ENCODE results near the gene FGF11.

FGF11 gene

GRCh38 chr17:7445619-7445968 is 6.3 kb downstream of the FGF11 start:
- ChIA-PET POLR2A (ENCODE audit: low non-redundant PET) (interaction anchor here (0.7 kb wide), 1 partner anchor 18 kb away, joined by 3 read pairs; no protein-coding TSS in a partner anchor), CTCF (no interaction called here)
- no peak for DNase-seq (ENCODE audit: low spot score)
- peak overlapping the region; percentile 84 for H3K27ac ChIP-seq
- TF ChIP-seq CTCF (conservative IDR thresholded peaks at IDR 0.05; ENCODE audit: low read depth), result no peak

GRCh38 chr17:7448461-7448860 is 9.1 kb downstream of the FGF11 start:
- H3K27ac ChIP-seq, result no peak overlapping the region; the same call in 1 of the 2 replicates
- no peak for TF ChIP-seq CTCF (conservative IDR thresholded peaks at IDR 0.05; ENCODE audit: low read depth)
- no peak for DNase-seq (ENCODE audit: low spot score)
- ChIA-PET POLR2A (ENCODE audit: low non-redundant PET) (no interaction called here), CTCF (no interaction called here)

GRCh38 chr17:7459961-7460545 is 20.7 kb downstream of the FGF11 start:
- DNase-seq (ENCODE audit: low spot score), result no peak
- POLR2A ChIA-PET (ENCODE audit: low non-redundant PET), result no interaction called here
- H3K27ac ChIP-seq, result peak overlapping the region; percentile 42; the same call in 1 of the 2 replicates
- CTCF ChIA-PET, result no interaction called here
- TF ChIP-seq CTCF (conservative IDR thresholded peaks at IDR 0.05; ENCODE audit: low read depth), result no peak

GRCh38 chr17:7460850-7461660 is 21.7 kb downstream of the FGF11 start:
- peak overlapping the region; percentile 58 for H3K27ac ChIP-seq
- ChIA-PET CTCF (interaction anchor here (1.8 kb wide), 1 partner anchor 25 kb away, joined by 4 read pairs; no protein-coding TSS in a partner anchor), POLR2A (ENCODE audit: low non-redundant PET) (interaction anchor here (0.6 to 0.8 kb wide), 2 partner anchors 9 to 11 kb away, joined by 3 to 6 read pairs; no protein-coding TSS in a partner anchor)
- no peak for DNase-seq (ENCODE audit: low spot score)
- no peak for TF ChIP-seq CTCF (conservative IDR thresholded peaks at IDR 0.05; ENCODE audit: low read depth)

- ChIA-PET POLR2A (ENCODE audit: low non-redundant PET) (interaction anchor here (0.5 to 1.0 kb wide), 4 partner anchors 10 to 63 kb away, joined by 3 to 4 read pairs (median 4); no protein-coding TSS in a partner anchor), CTCF (interaction anchor here (1.0 to 1.8 kb wide), 2 partner anchors 13 to 26 kb away, joined by 4 to 5 read pairs; no protein-coding TSS in a partner anchor)
- peak overlapping the region; percentile 58; the same call in 1 of the 2 replicates for H3K27ac ChIP-seq
- no peak for TF ChIP-seq CTCF (conservative IDR thresholded peaks at IDR 0.05; ENCODE audit: low read depth)
- DNase-seq (ENCODE audit: low spot score), result no peak
These were observed 23.4 kb downstream of the FGF11 start for GRCh38 chr17:7462474-7463371.

GRCh38 chr17:7463372-7463846 is 24.1 kb downstream of the FGF11 start:
- ChIA-PET CTCF (no interaction called here), POLR2A (ENCODE audit: low non-redundant PET) (interaction anchor here (1.0 kb wide), 1 partner anchor 19 kb away, joined by 3 read pairs; no protein-coding TSS in a partner anchor)
- TF ChIP-seq CTCF (conservative IDR thresholded peaks at IDR 0.05; ENCODE audit: low read depth), result no peak
- H3K27ac ChIP-seq, result peak overlapping the region; percentile 45
- DNase-seq (ENCODE audit: low spot score), result no peak

Measured in RWPE1 (cell line).